GM12875 (cell line): ENCODE results near the gene GPR84.

ENCODE experiments used
- H3K4me3 ChIP-seq: one replicate; pipeline ENCODE4 v1.5.1; 2011; ENCODE audit warnings: low read depth, low read length, control low read depth
- CTCF ChIP-seq: IDR thresholded peaks from 2 replicates; pipeline ENCODE4 v1.5.1; 2011; ENCODE audit warnings: low read depth, mild to moderate bottlenecking, control low read depth, inconsistent platforms, low read length, moderate library complexity, borderline replicate concordance; ENCODE audit not compliant: insufficient read depth

GPR84 gene

DNA sequence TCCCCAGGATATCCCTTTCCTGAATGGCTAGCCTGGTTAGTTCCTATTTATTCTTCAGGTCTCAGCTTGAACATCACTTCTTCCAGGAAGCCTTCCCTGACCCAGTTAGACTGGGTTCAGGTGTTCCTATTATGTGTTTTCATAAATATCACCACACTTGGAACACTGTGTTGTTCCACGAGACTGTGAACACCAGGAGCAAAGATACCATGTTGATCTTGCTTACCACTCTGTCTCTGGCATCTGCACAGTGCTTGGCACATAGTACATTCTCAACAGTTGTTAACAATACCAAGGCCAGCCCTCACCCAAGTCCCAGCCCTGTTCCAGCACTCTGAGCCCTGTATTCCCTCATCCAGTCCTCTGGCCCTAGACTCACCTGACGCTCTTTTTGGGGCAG, 33.9 kb upstream of the GPR84 start:
- no peak overlapping the region for H3K4me3 ChIP-seq
- TF ChIP-seq CTCF, result no peak

- TF ChIP-seq CTCF, result no peak
- H3K4me3 ChIP-seq, result no peak overlapping the region
Observed at GRCh38 chr12:54397157-54397556, 32.9 kb upstream of the GPR84 start.

GRCh38 chr12:54395545-54395944, 31.3 kb upstream of the GPR84 start:
- no peak for TF ChIP-seq CTCF

GRCh38 chr12:54394986-54395385, 30.7 kb upstream of the GPR84 start:
- no peak for TF ChIP-seq CTCF
- H3K4me3 ChIP-seq, result no peak overlapping the region

More at GRCh38 chr12:54395545-54395944, 31.3 kb upstream of the GPR84 start:
- no peak overlapping the region for H3K4me3 ChIP-seq

DNA sequence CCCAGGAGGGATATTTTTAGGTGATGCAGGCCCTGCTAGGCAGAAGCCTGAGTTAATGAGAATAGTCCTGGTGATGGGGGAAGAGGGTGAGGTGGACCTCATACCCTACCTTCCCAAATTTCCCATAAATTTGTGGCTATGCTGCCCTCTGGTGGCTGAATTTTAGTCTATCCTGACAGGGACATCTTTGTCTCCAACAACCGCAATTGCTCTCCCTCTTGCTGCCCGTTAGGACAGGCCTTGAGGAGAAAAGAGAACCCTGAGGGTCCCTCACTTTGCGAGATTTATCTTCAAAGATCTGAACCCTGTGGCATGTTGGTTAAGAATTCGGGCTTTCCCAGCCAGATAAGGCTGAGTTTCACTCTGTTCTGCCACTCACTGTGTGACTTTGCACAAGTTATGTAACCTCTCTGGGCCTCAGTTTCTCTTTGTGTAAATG, 30.0 kb upstream of the GPR84 start:
- peak; percentile 64 for TF ChIP-seq CTCF

DNA sequence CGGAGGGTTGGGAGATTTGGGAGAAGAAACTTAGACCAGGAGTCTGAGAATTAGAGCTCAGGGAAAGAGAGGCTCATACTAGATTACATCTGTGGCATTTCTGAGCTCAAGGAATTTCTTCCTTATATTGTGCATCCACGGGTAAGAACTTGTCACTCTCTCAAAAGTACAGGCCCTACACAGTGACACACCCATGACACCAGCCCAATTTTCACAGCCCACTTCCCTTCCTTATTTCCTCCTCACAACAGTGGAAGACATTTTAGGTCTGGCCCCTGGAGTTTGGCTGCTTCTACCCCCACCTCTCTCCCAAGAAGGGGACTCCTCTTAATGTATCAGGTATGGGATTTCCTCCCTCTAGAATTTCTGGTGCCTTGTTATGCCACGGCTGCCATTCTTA, 29.5 kb upstream of the GPR84 start:
- no peak overlapping the region for H3K4me3 ChIP-seq
- TF ChIP-seq CTCF, result no peak

More for the DNA sequence above, 30.0 kb upstream of the GPR84 start:
- H3K4me3 ChIP-seq, result no peak overlapping the region

DNA sequence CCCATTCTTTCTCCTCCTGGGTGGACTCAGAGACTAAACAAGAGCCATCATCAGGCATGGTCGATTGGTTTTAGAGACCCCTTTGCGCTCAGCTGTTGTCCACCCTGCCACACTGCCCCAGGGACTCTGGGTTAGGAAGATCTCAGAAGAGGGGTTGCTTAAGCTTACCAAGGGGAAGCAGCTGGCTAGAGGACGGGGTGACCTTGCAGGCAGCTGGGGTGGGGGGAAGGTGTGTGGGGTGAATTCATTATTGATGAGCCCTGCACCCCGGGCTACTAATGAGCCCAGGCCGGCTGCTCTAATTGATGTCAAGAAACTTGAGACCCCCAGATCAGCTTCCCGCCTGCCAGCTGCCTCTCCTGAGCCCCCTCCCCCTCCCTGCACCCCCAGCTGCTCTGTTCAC, 28.9 kb upstream of the GPR84 start:
- H3K4me3 ChIP-seq, result no peak overlapping the region
- TF ChIP-seq CTCF, result no peak
